Measurements from ENCODE around the gene SNX20. TPM values are rescaled to one million over a fixed set of nuclear protein-coding genes. Genes with fewer than 3 reads are reported as not detected.

SNX20 gene
- total and polyA plus RNA-seq, 2 experiments from 2014 or later, result not detected

DNA sequence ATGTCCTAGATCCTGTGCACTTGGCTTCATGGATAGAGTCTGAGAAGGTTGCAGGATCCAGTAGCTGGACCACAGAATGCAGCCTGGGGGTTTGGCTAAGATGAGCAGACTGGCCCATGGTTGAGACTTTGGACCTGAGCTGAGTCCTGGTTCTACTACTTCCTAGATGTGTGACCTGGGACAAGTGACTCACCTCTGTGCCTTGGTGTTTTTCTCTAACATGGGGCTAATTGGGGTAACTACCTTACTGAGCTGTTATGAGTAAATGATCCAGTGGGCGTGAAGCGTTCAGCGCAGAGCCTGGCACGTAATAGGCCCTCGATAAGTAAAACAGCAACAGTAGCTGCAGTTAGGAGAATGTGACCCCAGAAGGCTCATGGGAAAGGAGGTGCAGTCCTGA is 38.8 kb downstream of the SNX20 start:
- Mint-ChIP-seq H3K27ac (no peak overlapping the region), H3K36me3 (ENCODE audit: low read depth) (no peaks in the 10 kb centered on the region; the same call in 2 of the 3 replicates), H3K27me3 (ENCODE audit: insufficient read depth, low read depth, poor library complexity) (peaks cover 5% of the 10 kb centered on the region), H3K4me3 (no peak overlapping the region), H3K9me3 (no peaks in the 10 kb centered on the region), H3K4me1 (peaks cover 16% of the 10 kb centered on the region)
- Histone ChIP-seq H2AFZ (no peak overlapping the region), H3K4me3 (no peak overlapping the region), H3K79me2 (replicated peaks; ENCODE audit: insufficient read depth) (no peaks in the 10 kb centered on the region), H3F3A (replicated peaks; ENCODE audit: low read depth) (no peaks in the 10 kb centered on the region), H3K36me3 (ENCODE audit: insufficient read depth) (no peaks in the 10 kb centered on the region), H3K4me2 (no peak overlapping the region), H3K27me3 (ENCODE audit: insufficient read depth) (no peaks in the 10 kb centered on the region), H3K4me1 (ENCODE audit: insufficient read depth) (peaks cover 9% of the 10 kb centered on the region; the same call in 1 of the 2 replicates), H3K9me2 (ENCODE audit: insufficient read depth) (no peaks in the 10 kb centered on the region), H3K27ac (ENCODE audit: low read depth) (no peak overlapping the region), H4K20me1 (replicated peaks; ENCODE audit: insufficient read depth) (no peaks in the 10 kb centered on the region)
- ATAC-seq (no peak), DNase-seq (ENCODE audit: low spot score) (no peak)
- TF ChIP-seq, protein P1, sequence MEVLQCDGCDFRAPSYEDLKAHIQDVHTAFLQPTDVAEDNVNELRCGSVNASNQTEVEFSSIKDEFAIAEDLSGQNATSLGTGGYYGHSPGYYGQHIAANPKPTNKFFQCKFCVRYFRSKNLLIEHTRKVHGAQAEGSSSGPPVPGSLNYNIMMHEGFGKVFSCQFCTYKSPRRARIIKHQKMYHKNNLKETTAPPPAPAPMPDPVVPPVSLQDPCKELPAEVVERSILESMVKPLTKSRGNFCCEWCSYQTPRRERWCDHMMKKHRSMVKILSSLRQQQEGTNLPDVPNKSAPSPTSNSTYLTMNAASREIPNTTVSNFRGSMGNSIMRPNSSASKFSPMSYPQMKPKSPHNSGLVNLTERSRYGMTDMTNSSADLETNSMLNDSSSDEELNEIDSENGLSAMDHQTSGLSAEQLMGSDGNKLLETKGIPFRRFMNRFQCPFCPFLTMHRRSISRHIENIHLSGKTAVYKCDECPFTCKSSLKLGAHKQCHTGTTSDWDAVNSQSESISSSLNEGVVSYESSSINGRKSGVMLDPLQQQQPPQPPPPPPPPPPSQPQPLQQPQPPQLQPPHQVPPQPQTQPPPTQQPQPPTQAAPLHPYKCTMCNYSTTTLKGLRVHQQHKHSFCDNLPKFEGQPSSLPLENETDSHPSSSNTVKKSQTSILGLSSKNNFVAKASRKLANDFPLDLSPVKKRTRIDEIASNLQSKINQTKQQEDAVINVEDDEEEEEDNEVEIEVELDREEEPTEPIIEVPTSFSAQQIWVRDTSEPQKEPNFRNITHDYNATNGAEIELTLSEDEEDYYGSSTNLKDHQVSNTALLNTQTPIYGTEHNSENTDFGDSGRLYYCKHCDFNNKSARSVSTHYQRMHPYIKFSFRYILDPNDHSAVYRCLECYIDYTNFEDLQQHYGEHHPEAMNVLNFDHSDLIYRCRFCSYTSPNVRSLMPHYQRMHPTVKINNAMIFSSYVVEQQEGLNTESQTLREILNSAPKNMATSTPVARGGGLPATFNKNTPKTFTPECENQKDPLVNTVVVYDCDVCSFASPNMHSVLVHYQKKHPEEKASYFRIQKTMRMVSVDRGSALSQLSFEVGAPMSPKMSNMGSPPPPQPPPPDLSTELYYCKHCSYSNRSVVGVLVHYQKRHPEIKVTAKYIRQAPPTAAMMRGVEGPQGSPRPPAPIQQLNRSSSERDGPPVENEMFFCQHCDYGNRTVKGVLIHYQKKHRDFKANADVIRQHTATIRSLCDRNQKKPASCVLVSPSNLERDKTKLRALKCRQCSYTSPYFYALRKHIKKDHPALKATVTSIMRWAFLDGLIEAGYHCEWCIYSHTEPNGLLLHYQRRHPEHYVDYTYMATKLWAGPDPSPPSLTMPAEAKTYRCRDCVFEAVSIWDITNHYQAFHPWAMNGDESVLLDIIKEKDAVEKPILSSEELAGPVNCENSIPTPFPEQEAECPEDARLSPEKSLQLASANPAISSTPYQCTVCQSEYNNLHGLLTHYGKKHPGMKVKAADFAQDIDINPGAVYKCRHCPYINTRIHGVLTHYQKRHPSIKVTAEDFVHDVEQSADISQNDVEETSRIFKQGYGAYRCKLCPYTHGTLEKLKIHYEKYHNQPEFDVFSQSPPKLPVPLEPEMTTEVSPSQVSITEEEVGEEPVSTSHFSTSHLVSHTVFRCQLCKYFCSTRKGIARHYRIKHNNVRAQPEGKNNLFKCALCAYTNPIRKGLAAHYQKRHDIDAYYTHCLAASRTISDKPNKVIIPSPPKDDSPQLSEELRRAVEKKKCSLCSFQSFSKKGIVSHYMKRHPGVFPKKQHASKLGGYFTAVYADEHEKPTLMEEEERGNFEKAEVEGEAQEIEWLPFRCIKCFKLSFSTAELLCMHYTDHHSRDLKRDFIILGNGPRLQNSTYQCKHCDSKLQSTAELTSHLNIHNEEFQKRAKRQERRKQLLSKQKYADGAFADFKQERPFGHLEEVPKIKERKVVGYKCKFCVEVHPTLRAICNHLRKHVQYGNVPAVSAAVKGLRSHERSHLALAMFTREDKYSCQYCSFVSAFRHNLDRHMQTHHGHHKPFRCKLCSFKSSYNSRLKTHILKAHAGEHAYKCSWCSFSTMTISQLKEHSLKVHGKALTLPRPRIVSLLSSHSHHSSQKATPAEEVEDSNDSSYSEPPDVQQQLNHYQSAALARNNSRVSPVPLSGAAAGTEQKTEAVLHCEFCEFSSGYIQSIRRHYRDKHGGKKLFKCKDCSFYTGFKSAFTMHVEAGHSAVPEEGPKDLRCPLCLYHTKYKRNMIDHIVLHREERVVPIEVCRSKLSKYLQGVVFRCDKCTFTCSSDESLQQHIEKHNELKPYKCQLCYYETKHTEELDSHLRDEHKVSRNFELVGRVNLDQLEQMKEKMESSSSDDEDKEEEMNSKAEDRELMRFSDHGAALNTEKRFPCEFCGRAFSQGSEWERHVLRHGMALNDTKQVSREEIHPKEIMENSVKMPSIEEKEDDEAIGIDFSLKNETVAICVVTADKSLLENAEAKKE (CRISPR knock-in tag; IDR thresholded peaks at IDR 0.05), result no peak
- TF ChIP-seq JUNB (IDR thresholded peaks at IDR 0.05; ENCODE audit: unreplicated experiment), result no peak
- no peak for TF ChIP-seq STAT1 (IDR thresholded peaks at IDR 0.05; ENCODE audit: unreplicated experiment)

DNA sequence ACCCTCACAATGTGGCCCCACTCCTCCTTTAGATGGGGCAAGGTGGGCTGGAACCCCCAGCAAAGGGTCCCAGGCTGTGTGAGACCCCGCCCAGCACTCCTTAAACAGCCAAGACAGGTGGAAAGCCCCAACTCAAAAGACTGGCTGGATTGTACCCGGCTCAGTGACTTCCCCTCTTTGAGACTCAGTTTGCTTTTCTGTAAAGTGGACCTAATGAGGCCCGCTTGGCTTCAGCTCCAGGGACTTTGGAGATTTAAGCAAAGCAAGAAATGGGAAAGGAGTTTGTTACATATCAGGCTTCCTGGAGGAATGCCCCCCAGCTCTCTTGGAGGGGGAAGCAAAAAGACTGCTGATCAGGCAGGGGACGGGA is 39.3 kb downstream of the SNX20 start:
- Histone ChIP-seq H3K4me2 (no peak overlapping the region), H4K20me1 (replicated peaks; ENCODE audit: insufficient read depth) (no peaks in the 10 kb centered on the region), H3F3A (replicated peaks; ENCODE audit: low read depth) (no peaks in the 10 kb centered on the region), H3K9me2 (ENCODE audit: insufficient read depth) (no peaks in the 10 kb centered on the region), H3K4me3 (no peak overlapping the region), H2AFZ (no peak overlapping the region), H3K27ac (ENCODE audit: low read depth) (no peak overlapping the region), H3K79me2 (replicated peaks; ENCODE audit: insufficient read depth) (no peaks in the 10 kb centered on the region), H3K4me1 (ENCODE audit: insufficient read depth) (peaks cover 9% of the 10 kb centered on the region; the same call in 1 of the 2 replicates), H3K36me3 (ENCODE audit: insufficient read depth) (no peaks in the 10 kb centered on the region), H3K27me3 (ENCODE audit: insufficient read depth) (no peaks in the 10 kb centered on the region)
- Mint-ChIP-seq H3K36me3 (ENCODE audit: low read depth) (no peaks in the 10 kb centered on the region; the same call in 2 of the 3 replicates), H3K27ac (no peak overlapping the region), H3K27me3 (ENCODE audit: insufficient read depth, low read depth, poor library complexity) (peaks cover 5% of the 10 kb centered on the region), H3K9me3 (no peaks in the 10 kb centered on the region), H3K4me3 (no peak overlapping the region), H3K4me1 (peaks cover 16% of the 10 kb centered on the region)
- ATAC-seq, result no peak
- no peak for DNase-seq (ENCODE audit: low spot score)
- TF ChIP-seq JUNB (IDR thresholded peaks at IDR 0.05; ENCODE audit: unreplicated experiment) (no peak), EZH2phosphoT487 (IDR thresholded peaks at IDR 0.05; ENCODE audit: unreplicated experiment) (no peak)
- TF ChIP-seq, protein P2, sequence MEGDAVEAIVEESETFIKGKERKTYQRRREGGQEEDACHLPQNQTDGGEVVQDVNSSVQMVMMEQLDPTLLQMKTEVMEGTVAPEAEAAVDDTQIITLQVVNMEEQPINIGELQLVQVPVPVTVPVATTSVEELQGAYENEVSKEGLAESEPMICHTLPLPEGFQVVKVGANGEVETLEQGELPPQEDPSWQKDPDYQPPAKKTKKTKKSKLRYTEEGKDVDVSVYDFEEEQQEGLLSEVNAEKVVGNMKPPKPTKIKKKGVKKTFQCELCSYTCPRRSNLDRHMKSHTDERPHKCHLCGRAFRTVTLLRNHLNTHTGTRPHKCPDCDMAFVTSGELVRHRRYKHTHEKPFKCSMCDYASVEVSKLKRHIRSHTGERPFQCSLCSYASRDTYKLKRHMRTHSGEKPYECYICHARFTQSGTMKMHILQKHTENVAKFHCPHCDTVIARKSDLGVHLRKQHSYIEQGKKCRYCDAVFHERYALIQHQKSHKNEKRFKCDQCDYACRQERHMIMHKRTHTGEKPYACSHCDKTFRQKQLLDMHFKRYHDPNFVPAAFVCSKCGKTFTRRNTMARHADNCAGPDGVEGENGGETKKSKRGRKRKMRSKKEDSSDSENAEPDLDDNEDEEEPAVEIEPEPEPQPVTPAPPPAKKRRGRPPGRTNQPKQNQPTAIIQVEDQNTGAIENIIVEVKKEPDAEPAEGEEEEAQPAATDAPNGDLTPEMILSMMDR (conservative IDR thresholded peaks at IDR 0.05; ENCODE audit: low read depth in 2 of 2), result no peak

All from GM23338 (cell line).